Heart right ventricle (tissue), 16 donors: ENCODE measurements around the gene FZR1. TPM values are rescaled to one million over a fixed set of nuclear protein-coding genes. Genes with fewer than 3 reads are reported as not detected.

Experiments used
- ATAC-seq, 8 donors: fragments of 200-7000 bp; cut with Tn5 transposase; one replicate each; pipeline ENCODE4 v1.9.1; 2020; ENCODE audit warnings: mild to moderate bottlenecking in 8 of 8, moderate library complexity in 8 of 8, moderate number of reproducible peaks in 1 of 8
- DNase-seq, 2 donors: peaks; one replicate each; pipeline ENCODE4 v3.0.0-alpha.2; 2020
- H3K27ac ChIP-seq, 10 donors: fragments of 200-600 bp; sonication (generic) in 2 of 10; one replicate each; pipeline versions ENCODE4 v1.5.0 to v1.8.0; 2020 to 2022; ENCODE audit warnings: mild to moderate bottlenecking in 3 of 10
- H3K27me3 ChIP-seq, 7 donors: fragments of 200-600 bp; one replicate each; pipeline ENCODE4 v1.8.0; 2021 to 2022; ENCODE audit warnings: mild to moderate bottlenecking in 2 of 7
- H3K36me3 ChIP-seq, 9 donors: fragments of 200-600 bp; sonication (generic) in 1 of 9; one replicate each; pipeline versions ENCODE4 v1.5.0 to v1.8.0; 2020 to 2022; ENCODE audit warnings: mild to moderate bottlenecking in 2 of 9
- H3K4me1 ChIP-seq, 9 donors: fragments of 200-600 bp; sonication (generic) in 1 of 9; one replicate each; pipeline versions ENCODE4 v1.5.0 to v1.8.0; 2020 to 2022; ENCODE audit warnings: mild to moderate bottlenecking in 4 of 9
- H3K4me3 ChIP-seq, 10 donors: fragments of 200-600 bp; sonication (generic) in 2 of 10; one replicate each; pipeline versions ENCODE4 v1.5.0 to v1.8.0; 2020 to 2022; ENCODE audit warnings: mild to moderate bottlenecking in 7 of 10, moderate library complexity in 2 of 10
- H3K9me3 ChIP-seq, 11 donors: fragments of 200-600 bp in 10 of 11; sonication (generic) in 2 of 11; one replicate each; pipeline versions ENCODE4 v1.5.0 to v1.8.0; 2013 to 2022; ENCODE audit warnings: mild to moderate bottlenecking in 2 of 11, control low read depth in 1 of 11, moderate library complexity in 1 of 11
- CTCF ChIP-seq, 9 donors: fragments of 200-600 bp; sonication (generic) in 2 of 9; IDR thresholded peaks; one replicate each; pipeline versions ENCODE4 v1.5.0 to v1.8.0; 2021 to 2022; ENCODE audit warnings: antibody characterized with exemption in 9 of 9, mild to moderate bottlenecking in 5 of 9, moderate library complexity in 1 of 9
- WGBS, 2 donors: extraction: QIAGEN DNeasy Blood & Tissue Kit; methylation state at CpG; one replicate each; pipeline ENCODE4 v1.1.7; 2013; ENCODE audit warnings: inconsistent platforms in 1 of 2; 5-methylcytosine and 5-hydroxymethylcytosine counted together
- intact Hi-C, 10 donors: fragments of 100-400 bp; cut with DNase I; formaldehyde crosslinking; loops; one replicate each; pipeline versions ENCODE4 v1.11.1 to v1.14.2; 2022
- polyA plus RNA-seq, 2 donors: library from polyadenylated mRNA; stranded (reverse); fragments of 200-250 nt; gene quantifications; one replicate each; pipeline ENCODE4 v1.2.3, GENCODE V29; 2013
- total RNA-seq, 10 donors: library from RNA; stranded (reverse); fragmentation: NEBNext Ultra II Directional in 3 of 10; extraction: Animal tissue kit (Norgen Biotek cat#: 25700) in 3 of 10; gene quantifications; one replicate each; pipeline versions ENCODE4 v1.2.1 to v1.2.4, GENCODE V29; 2021 to 2023
- donor health status: Arrhythmogenic right ventricular cardiomyopathy.
- donor health status: ischemic (EF 13 %, LVEDD 7.1; RV severe dilation, severe dysfunction).
- donor health status: healthy with polysubstance abuse.
- donor health status: DM: no; HTN: yes; CAD: no.
- donor health status: DM: no; HTN: no; CAD: no.
- donor health status: ischemic (EF 25% LVEDD 6.9; RV normal size, moderate dysfunction).
- donor health status: ischemic (EF 25% LVEDD 5.7; RV mildly dilated, moderate dysfunction).
- donor health status: healthy.
- donor health status: DM: yes; HTN: yes; CAD: no.
- donor health status: Ischemic cardiomyopathy.
- donor health status: ischemic (EF 35%, LVEDD 5.7; RV mildly dilated, moderate dysfunction).
- donor health status: nonischemic (EF 11% LVEDD 7.7; RV severe dilation, severe dysfunction).
- donor health status: DM: yes; HTN: yes; CAD: no.
- donor health status: PGD.
- donor health status: ischemic (EF 29% LVEDD 5.4; RV normal size, mild dysfunction).
- donor health status: nonischemic (EF 23%, LVEDD 6.1; RV moderate dilation, normal function).

FZR1 gene
- total and polyA plus RNA-seq, 12 donors: 13.5 to 30.8 (median 24.7) TPM

GRCh38 chr19:3547767-3548282 lies 41.7 kb downstream of the FZR1 start:
- 88 to 90% methylated on average over 31 to 36 of the region's 36 CpGs for WGBS, 2 donors
- peaks cover 0 to 61% (median 0%) of the 10 kb centered on the region in 9 donors for H3K36me3 ChIP-seq
- no peaks in the 10 kb centered on the region for H3K27me3 ChIP-seq
- intact Hi-C loops: loop anchor here in 7 of 10 donors (5.0 to 10.0 kb wide), 4 partner anchors 67 to 159 kb away; partner anchors contain the start of genes TJP3 (in 4 of the 7) and PIP5K1C (in 3 of the 7)
- H3K4me1 ChIP-seq: peaks cover 0 to 23% (median 5%) of the 10 kb centered on the region in 9 donors
- ATAC-seq (no peak), DNase-seq (no peak)
- no peak overlapping the region for H3K27ac ChIP-seq
- peak in 1 of 9 donors; percentile 12 for TF ChIP-seq CTCF (IDR thresholded peaks at IDR 0.05)
- H3K4me3 ChIP-seq: no peak overlapping the region
- H3K9me3 ChIP-seq: no peaks in the 10 kb centered on the region

- intact Hi-C loops: loop anchor here in 7 of 10 donors (5.0 to 10.0 kb wide), 4 partner anchors 66 to 159 kb away; partner anchors contain the start of genes TJP3 (in 4 of the 7) and PIP5K1C (in 3 of the 7)
- peak overlapping the region in 1 of 10 donors; percentile 8 for H3K27ac ChIP-seq
- H3K4me3 ChIP-seq: no peak overlapping the region
- no peaks in the 10 kb centered on the region for H3K27me3 ChIP-seq
- H3K36me3 ChIP-seq: peaks cover 0 to 57% (median 0%) of the 10 kb centered on the region in 9 donors
- no peak for TF ChIP-seq CTCF (IDR thresholded peaks at IDR 0.05)
- H3K9me3 ChIP-seq: no peaks in the 10 kb centered on the region
- H3K4me1 ChIP-seq: peaks cover 0 to 31% (median 12%) of the 10 kb centered on the region in 9 donors
- no peak for ATAC-seq
- 83 to 84% methylated on average over 14 of the region's 14 CpGs for WGBS, 2 donors
- DNase-seq: no peak
Observed at GRCh38 chr19:3548606-3549005, 42.5 kb downstream of the FZR1 start.

- no peaks in the 10 kb centered on the region for H3K9me3 ChIP-seq
- no peak overlapping the region for H3K27ac ChIP-seq
- no peak for ATAC-seq
- peaks cover 3 to 43% (median 23%) of the 10 kb centered on the region in 9 donors for H3K4me1 ChIP-seq
- TF ChIP-seq CTCF (IDR thresholded peaks at IDR 0.05): no peak
- H3K27me3 ChIP-seq: no peaks in the 10 kb centered on the region
- H3K4me3 ChIP-seq: no peak overlapping the region
- WGBS, 2 donors: 90 to 91% methylated on average over 10 of the region's 10 CpGs
- DNase-seq: no peak
- intact Hi-C loops: loop anchor here (5.0 to 10.0 kb wide), 4 partner anchors 65 to 157 kb away; partner anchors contain the start of genes TJP3 (in 7 of the 10) and PIP5K1C (in 6 of the 10)
- H3K36me3 ChIP-seq: peaks cover 0 to 45% (median 0%) of the 10 kb centered on the region in 9 donors
Observed at GRCh38 chr19:3549816-3550215, 43.7 kb downstream of the FZR1 start.

- H3K4me1 ChIP-seq: peaks cover 10 to 56% (median 34%) of the 10 kb centered on the region in 9 donors
- ATAC-seq: no peak
- no peak overlapping the region for H3K27ac ChIP-seq
- DNase-seq: no peak
- WGBS, 2 donors: 89 to 92% methylated on average over 31 to 34 of the region's 34 CpGs
- no peak overlapping the region for H3K4me3 ChIP-seq
- H3K9me3 ChIP-seq: no peaks in the 10 kb centered on the region
- TF ChIP-seq CTCF (IDR thresholded peaks at IDR 0.05): no peak
- H3K36me3 ChIP-seq: peaks cover 0 to 34% (median 0%) of the 10 kb centered on the region in 9 donors
- H3K27me3 ChIP-seq: no peaks in the 10 kb centered on the region
- intact Hi-C loops: loop anchor here in 4 of 10 donors (5.0 to 10.0 kb wide), 2 partner anchors 66 to 154 kb away; partner anchors contain the start of genes PIP5K1C (in 3 of the 4) and TJP3 (in 3 of the 4)
Observed at GRCh38 chr19:3550947-3551791, 45.1 kb downstream of the FZR1 start.
